SK-N-SH (cell line): ENCODE results near the gene BAG2. TPM values are rescaled to one million over a fixed set of nuclear protein-coding genes. Genes with fewer than 3 reads are reported as not detected.

ENCODE experiments used
- CTCF ChIA-PET: fragments of 300-600, 350-600 bp; formaldehyde crosslinking; extraction: SDS; loops from one replicate; lab custom pipeline; 2021; lab: Yijun Ruan, JAX
- POLR2A ChIA-PET: fragments of 350-600 bp; sonication (Branson Sonifier 250); formaldehyde crosslinking; extraction: SDS; loops from one replicate; lab custom pipeline; 2020; ENCODE audit warnings: antibody characterized with exemption, inconsistent platforms; lab: Yijun Ruan, JAX
- DNase-seq: peaks from one replicate; pipeline ENCODE4 v3.0.0; 2012
- H2AFZ ChIP-seq: fragments of 200-600 bp; sonication (generic); 2 replicates; pipeline ENCODE4 v1.8.1; 2016; ENCODE audit warnings: antibody characterized with exemption, mild to moderate bottlenecking, low read depth
- H3F3A ChIP-seq: fragments of 200-600 bp; sonication (generic); replicated peaks from 2 replicates; pipeline ENCODE3; 2016; ENCODE audit warnings: antibody characterized with exemption, mild to moderate bottlenecking; ENCODE audit not compliant: insufficient read depth
- H3K27ac ChIP-seq, 2 experiments: fragments of 200-500 bp in 1 of 2; fragments of 200-600 bp in 1 of 2; sonication (Bioruptor generic) in 1 of 2; sonication (generic), shearing (Covaris generic) in 1 of 2; 2 replicates each; pipeline versions ENCODE4 v1.5.1 to v1.6.1; 2014 to 2016; ENCODE audit warnings: low read depth in 2 of 2, inconsistent platforms in 1 of 2, low read length in 1 of 2, mild to moderate bottlenecking in 1 of 2, mixed read lengths in 1 of 2
- H3K27me3 ChIP-seq: fragments of 200-600 bp; sonication (generic), shearing (Covaris generic); 2 replicates; pipeline ENCODE4 v1.6.1; 2016; ENCODE audit warnings: mixed run types; ENCODE audit not compliant: insufficient read depth
- H3K36me3 ChIP-seq, 2 experiments: fragments of 200-500 bp in 1 of 2; fragments of 200-600 bp in 1 of 2; sonication (Bioruptor generic) in 1 of 2; sonication (generic) in 1 of 2; replicated peaks in 1 of 2; 2 replicates each; pipeline versions ENCODE3 to v1.5.1; 2014 to 2016; ENCODE audit warnings: low read length in 1 of 2, mild to moderate bottlenecking in 1 of 2; ENCODE audit not compliant: insufficient read depth in 2 of 2, control insufficient read depth in 1 of 2
- H3K4me1 ChIP-seq, 2 experiments: fragments of 200-500 bp in 1 of 2; fragments of 200-600 bp in 1 of 2; sonication (Bioruptor generic) in 1 of 2; sonication (generic), shearing (Covaris generic) in 1 of 2; 2 replicates each; pipeline versions ENCODE4 v1.5.1 to v1.6.1; 2014 to 2016; ENCODE audit warnings: low read depth in 1 of 2, low read length in 1 of 2, mixed run types in 1 of 2; ENCODE audit not compliant: insufficient read depth in 2 of 2, control insufficient read depth in 1 of 2
- H3K4me2 ChIP-seq: fragments of 200-600 bp; sonication (generic), shearing (Covaris generic); 2 replicates; pipeline ENCODE4 v1.6.1; 2017; ENCODE audit warnings: mixed run types
- H3K4me3 ChIP-seq, 2 experiments: fragments of 200-500 bp in 1 of 2; fragments of 200-600 bp in 1 of 2; sonication (Bioruptor generic) in 1 of 2; sonication (generic), shearing (Covaris generic) in 1 of 2; 2 replicates each; pipeline versions ENCODE4 v1.5.1 to v1.8.1; 2014 to 2016; ENCODE audit warnings: low read depth in 2 of 2, inconsistent platforms in 1 of 2, low read length in 1 of 2, mild to moderate bottlenecking in 1 of 2, mixed read lengths in 1 of 2, moderate library complexity in 1 of 2
- H3K79me2 ChIP-seq: fragments of 200-600 bp; sonication (generic); 2 replicates; pipeline ENCODE4 v1.8.1; 2017; ENCODE audit warnings: mild to moderate bottlenecking; ENCODE audit not compliant: insufficient read depth
- H3K9ac ChIP-seq: fragments of 200-600 bp; sonication (generic); 2 replicates; pipeline ENCODE4 v1.6.1; 2017; ENCODE audit warnings: mixed run types
- H3K9me2 ChIP-seq: fragments of 200-600 bp; sonication (generic); 2 replicates; pipeline ENCODE4 v1.6.1; 2017; ENCODE audit warnings: mixed run types
- H3K9me3 ChIP-seq: fragments of 200-600 bp; sonication (generic); 2 replicates; pipeline ENCODE4 v1.6.1; 2017; ENCODE audit warnings: mixed run types, mild to moderate bottlenecking, moderate library complexity
- H4K20me1 ChIP-seq: fragments of 200-600 bp; sonication (generic); 2 replicates; pipeline ENCODE4 v1.6.1; 2017; ENCODE audit warnings: mild to moderate bottlenecking, mixed run types; ENCODE audit not compliant: insufficient read depth
- CHD2 ChIP-seq: fragments of 150-350 bp; IDR thresholded peaks from 2 replicates; pipeline ENCODE4 v1.6.1; 2018; ENCODE audit warnings: low read length; ENCODE audit not compliant: partially characterized antibody
- EP300 ChIP-seq, 2 experiments: IDR thresholded peaks; 2 replicates each; pipeline versions ENCODE4 v1.4.0 to v1.6.1; 2012; ENCODE audit warnings: borderline replicate concordance in 1 of 2, low read depth in 1 of 2, low read length in 1 of 2
- EZH2phosphoT487 ChIP-seq: fragments of 200-600 bp; sonication (generic); IDR thresholded peaks from 2 replicates; pipeline ENCODE4 v1.6.1; 2017; ENCODE audit warnings: low read depth, mixed run types, mild to moderate bottlenecking, antibody characterized with exemption, moderate library complexity, borderline replicate concordance
- FOXM1 ChIP-seq: IDR thresholded peaks from 2 replicates; pipeline ENCODE4 v1.4.0; 2012; ENCODE audit warnings: low read depth, mild to moderate bottlenecking
- GATA2 ChIP-seq: sonication (generic); formaldehyde crosslinking; IDR thresholded peaks from 2 replicates; pipeline ENCODE4 v1.5.0; 2020; ENCODE audit warnings: mild to moderate bottlenecking, missing genetic modification reagents
- IRF3 ChIP-seq: fragments of 150-350 bp; IDR thresholded peaks from 2 replicates; pipeline ENCODE4 v1.6.1; 2016; ENCODE audit warnings: mild to moderate bottlenecking, low read depth, low read length
- MAX ChIP-seq: IDR thresholded peaks from 2 replicates; pipeline ENCODE4 v1.4.0; 2012; ENCODE audit warnings: low read depth
- MEF2A ChIP-seq: IDR thresholded peaks from 2 replicates; pipeline ENCODE4 v1.4.0; 2012; ENCODE audit warnings: low read depth, borderline replicate concordance
- MXI1 ChIP-seq: IDR thresholded peaks from 2 replicates; pipeline ENCODE4 v1.6.1; 2012; ENCODE audit warnings: mild to moderate bottlenecking, low read depth, low read length, improper control_type of control experiment
- REST ChIP-seq: IDR thresholded peaks from 2 replicates; pipeline ENCODE4 v1.6.1; 2012; ENCODE audit warnings: mild to moderate bottlenecking, low read depth, low read length, moderate library complexity
- RXRA ChIP-seq: IDR thresholded peaks from 2 replicates; pipeline ENCODE4 v1.4.0; 2012; ENCODE audit warnings: low read depth, mild to moderate bottlenecking, borderline replicate concordance
- TAF1 ChIP-seq: IDR thresholded peaks from 2 replicates; pipeline ENCODE4 v1.6.1; 2012; ENCODE audit warnings: low read depth, mild to moderate bottlenecking, low read length, moderate library complexity, borderline replicate concordance
- TCF12 ChIP-seq: IDR thresholded peaks from 2 replicates; pipeline ENCODE4 v1.4.0; 2012
- TEAD4 ChIP-seq: IDR thresholded peaks from 2 replicates; pipeline ENCODE4 v1.4.0; 2012; ENCODE audit warnings: mild to moderate bottlenecking, borderline replicate concordance; ENCODE audit not compliant: insufficient read depth
- USF1 ChIP-seq: IDR thresholded peaks from 2 replicates; pipeline ENCODE4 v1.4.0; 2012; ENCODE audit warnings: low read depth, borderline replicate concordance
- USF2 ChIP-seq: fragments of 150-350 bp; IDR thresholded peaks from 2 replicates; pipeline ENCODE4 v1.6.1; 2017; ENCODE audit warnings: antibody characterized with exemption, low read length, low read depth, borderline replicate concordance
- YY1 ChIP-seq: IDR thresholded peaks from 2 replicates; pipeline ENCODE4 v1.4.0; 2012; ENCODE audit warnings: low read depth, mild to moderate bottlenecking
- WGBS: methylation state at CpG from one replicate; pipeline ENCODE4 v1.1.6; 2017; ENCODE audit warnings: low lambda C conversion rate; 5-methylcytosine and 5-hydroxymethylcytosine counted together
- polyA plus RNA-seq, 3 experiments: library from polyadenylated mRNA; depleted of rRNA; stranded (reverse); fragments of >200 nt; gene quantifications; 2 replicates each; pipeline ENCODE4 v1.2.3, GENCODE V29; 2012

BAG2 gene
- polyA plus RNA-seq, 1 of the 3 experiments (the other 2 are of a cell fraction) = 5.3 TPM

- no peaks in the 10 kb centered on the region for H3K9me2 ChIP-seq
- H3K4me2 ChIP-seq = no peak overlapping the region
- H3K27ac ChIP-seq = 0 out of 4 replicates have a peak overlapping the region, but pooled peaks of 1 of the 2 experiments have one; percentile 5
- no peaks in the 10 kb centered on the region for H3K27me3 ChIP-seq
- WGBS = 57% methylated on average over 2 of the region's 2 CpGs
- H3K36me3 ChIP-seq = peaks cover 59 to 68% of the 10 kb centered on the region in 2 experiments
- no peak overlapping the region for H3K9ac ChIP-seq
- POLR2A ChIA-PET = no interaction called here
- no peak overlapping the region for H3K4me3 ChIP-seq
- no peaks in the 10 kb centered on the region for H4K20me1 ChIP-seq
- no peak overlapping the region for H2AFZ ChIP-seq
- no peaks in the 10 kb centered on the region for H3K4me1 ChIP-seq
- no peak for TF ChIP-seq MEF2A
- TF ChIP-seq RXRA = no peak
- no peak for TF ChIP-seq YY1
- no peak for TF ChIP-seq TAF1
- no peak for TF ChIP-seq CHD2
- no peak for TF ChIP-seq TCF12
- no peak for TF ChIP-seq REST
- no peak for TF ChIP-seq EP300 (IDR thresholded peaks at IDR 0.05; ENCODE audit: borderline replicate concordance in 1 of 2, low read depth in 1 of 2, low read length in 1 of 2)
- no peak for TF ChIP-seq USF2
- no peak for TF ChIP-seq EZH2phosphoT487
- TF ChIP-seq FOXM1 = no peak
- TF ChIP-seq TEAD4 = no peak
- TF ChIP-seq MAX = no peak
- no peak for TF ChIP-seq MXI1
- no peak for TF ChIP-seq USF1
- no peak for TF ChIP-seq GATA2 (CRISPR knock-in tag)
- no peak for TF ChIP-seq IRF3
- TF ChIP-seq, all 33 proteins: peak for 0
- DNase-seq = no peak
- Histone ChIP-seq H3K9me3 (no peaks in the 10 kb centered on the region), H3F3A (peaks cover 19% of the 10 kb centered on the region), H3K79me2 (peaks cover 39% of the 10 kb centered on the region)
- CTCF ChIA-PET = interaction anchor here (0.6 kb wide), 1 partner anchor 103 kb away, joined by 3 read pairs; no protein-coding TSS in a partner anchor
These were observed 11.2 kb downstream of the BAG2 start for GRCh38 chr6:57183336-57183735.
